GM12801 (cell line): ENCODE measurements around the gene CDCA8.

Source experiments
- TF ChIP-seq, protein P1 (sequence below): IDR thresholded peaks from one replicate; pipeline ENCODE4 v1.5.1; 2011; ENCODE audit warnings: control low read depth; ENCODE audit not compliant: insufficient read length; ENCODE audit errors: extremely low read depth

The CDCA8 gene

DNA sequence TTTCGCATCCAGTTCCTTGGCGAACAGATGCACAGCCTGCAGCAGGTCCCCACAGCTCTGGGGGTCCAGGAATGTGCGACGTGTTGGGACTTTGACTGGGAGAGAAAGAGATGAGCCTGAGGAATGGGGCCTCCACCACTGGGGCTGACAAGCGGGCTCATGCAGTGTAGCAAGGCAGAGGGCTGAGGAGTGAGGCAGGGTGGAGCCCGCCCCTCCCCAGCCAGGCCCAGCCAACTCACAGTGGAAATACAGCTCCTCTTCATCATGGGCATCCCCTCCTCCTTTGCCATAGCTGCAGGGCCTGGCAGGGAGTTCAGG, 30.7 kb downstream of the CDCA8 start:
- TF ChIP-seq, protein P1, sequence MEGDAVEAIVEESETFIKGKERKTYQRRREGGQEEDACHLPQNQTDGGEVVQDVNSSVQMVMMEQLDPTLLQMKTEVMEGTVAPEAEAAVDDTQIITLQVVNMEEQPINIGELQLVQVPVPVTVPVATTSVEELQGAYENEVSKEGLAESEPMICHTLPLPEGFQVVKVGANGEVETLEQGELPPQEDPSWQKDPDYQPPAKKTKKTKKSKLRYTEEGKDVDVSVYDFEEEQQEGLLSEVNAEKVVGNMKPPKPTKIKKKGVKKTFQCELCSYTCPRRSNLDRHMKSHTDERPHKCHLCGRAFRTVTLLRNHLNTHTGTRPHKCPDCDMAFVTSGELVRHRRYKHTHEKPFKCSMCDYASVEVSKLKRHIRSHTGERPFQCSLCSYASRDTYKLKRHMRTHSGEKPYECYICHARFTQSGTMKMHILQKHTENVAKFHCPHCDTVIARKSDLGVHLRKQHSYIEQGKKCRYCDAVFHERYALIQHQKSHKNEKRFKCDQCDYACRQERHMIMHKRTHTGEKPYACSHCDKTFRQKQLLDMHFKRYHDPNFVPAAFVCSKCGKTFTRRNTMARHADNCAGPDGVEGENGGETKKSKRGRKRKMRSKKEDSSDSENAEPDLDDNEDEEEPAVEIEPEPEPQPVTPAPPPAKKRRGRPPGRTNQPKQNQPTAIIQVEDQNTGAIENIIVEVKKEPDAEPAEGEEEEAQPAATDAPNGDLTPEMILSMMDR, result no peak

DNA sequence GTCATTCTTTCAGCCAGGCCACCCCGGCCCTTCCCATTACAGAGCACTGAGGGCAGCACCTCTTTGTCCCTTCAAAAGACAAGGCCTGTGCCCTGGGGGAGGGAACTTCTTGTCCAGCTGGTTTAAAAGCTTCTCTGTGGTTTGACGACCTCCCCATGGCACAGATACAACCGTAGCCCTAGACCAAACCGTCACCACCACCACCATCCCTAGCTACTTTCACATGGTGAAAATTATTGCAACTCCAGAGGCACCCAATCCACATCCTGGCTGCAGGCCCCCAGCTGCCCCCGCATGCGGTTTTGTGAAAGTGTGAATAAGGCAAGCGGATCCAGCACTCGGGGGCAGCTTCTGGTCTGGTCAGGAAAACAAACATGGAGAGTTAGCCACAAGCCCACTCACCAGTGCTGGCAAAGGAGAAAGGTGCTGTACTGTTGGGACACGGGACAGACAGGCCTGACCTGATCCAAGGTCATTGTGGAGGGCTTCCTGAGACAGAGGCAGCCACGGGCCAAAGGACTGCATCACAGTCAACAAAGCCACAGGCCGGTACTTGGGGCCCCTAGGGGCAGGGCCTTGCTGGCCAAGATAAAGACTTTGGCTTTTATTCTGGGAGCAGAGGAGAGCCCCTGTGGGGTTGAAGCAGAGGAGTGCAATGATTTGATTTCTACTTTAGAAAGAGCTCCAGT, 31.2 kb downstream of the CDCA8 start:
- TF ChIP-seq, protein P1, result no peak

DNA sequence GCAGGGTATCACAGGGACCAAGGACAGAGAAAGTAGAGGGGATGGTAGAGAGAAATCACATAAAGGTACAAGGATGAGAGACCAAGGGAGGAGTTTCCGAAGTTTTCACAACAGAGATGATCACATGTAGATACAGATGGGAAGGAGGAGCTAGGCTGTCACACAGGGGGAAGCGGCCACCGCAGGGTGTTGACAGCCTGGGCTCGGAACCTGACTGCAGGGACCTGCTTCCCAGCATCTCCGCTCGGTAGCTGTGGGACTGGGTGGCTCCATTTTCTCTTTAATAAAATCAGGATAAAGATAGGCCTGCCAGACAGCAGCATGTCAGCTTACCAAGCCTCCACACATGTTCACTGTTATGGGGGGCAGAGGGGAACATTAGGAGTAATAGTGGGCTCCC, 32.3 kb downstream of the CDCA8 start:
- TF ChIP-seq, protein P1, result no peak

DNA sequence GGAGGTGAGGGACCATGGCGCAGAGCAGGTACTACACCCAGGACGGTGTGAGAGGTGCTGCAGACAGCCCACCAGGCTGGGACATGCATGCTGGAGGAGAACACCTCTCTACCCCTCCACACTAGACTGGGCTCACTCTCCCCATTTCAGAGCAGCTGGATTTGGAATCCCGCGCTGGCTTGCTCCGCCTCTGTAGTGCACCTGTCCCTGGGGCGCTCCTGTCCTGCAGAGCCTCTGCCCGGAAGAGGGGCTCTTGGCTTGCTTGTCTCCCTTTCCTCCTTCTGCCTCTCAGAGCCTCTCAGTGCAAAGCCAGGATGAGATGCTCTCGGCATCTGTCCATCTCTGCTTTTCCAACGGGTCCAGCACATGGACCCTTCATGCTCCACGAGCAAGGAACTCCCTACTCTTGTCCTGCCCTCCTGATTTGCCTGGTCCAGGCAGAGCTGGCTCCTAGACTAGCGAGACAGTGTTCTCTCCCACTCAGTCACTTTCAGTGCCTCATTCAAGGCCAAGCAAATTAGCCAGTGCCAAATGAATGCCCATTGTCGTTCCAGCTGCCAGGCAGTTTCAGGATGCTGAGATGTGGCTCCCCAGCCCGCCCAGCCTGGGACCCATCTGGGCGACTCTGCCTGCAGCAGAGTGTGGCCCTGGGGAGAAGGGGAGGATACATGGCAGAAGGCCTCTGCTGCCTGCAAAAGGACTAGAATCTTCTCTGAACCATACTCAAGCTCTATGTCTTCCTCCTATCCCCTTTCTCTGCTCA, 33.7 kb downstream of the CDCA8 start:
- TF ChIP-seq, protein P1, result no peak

DNA sequence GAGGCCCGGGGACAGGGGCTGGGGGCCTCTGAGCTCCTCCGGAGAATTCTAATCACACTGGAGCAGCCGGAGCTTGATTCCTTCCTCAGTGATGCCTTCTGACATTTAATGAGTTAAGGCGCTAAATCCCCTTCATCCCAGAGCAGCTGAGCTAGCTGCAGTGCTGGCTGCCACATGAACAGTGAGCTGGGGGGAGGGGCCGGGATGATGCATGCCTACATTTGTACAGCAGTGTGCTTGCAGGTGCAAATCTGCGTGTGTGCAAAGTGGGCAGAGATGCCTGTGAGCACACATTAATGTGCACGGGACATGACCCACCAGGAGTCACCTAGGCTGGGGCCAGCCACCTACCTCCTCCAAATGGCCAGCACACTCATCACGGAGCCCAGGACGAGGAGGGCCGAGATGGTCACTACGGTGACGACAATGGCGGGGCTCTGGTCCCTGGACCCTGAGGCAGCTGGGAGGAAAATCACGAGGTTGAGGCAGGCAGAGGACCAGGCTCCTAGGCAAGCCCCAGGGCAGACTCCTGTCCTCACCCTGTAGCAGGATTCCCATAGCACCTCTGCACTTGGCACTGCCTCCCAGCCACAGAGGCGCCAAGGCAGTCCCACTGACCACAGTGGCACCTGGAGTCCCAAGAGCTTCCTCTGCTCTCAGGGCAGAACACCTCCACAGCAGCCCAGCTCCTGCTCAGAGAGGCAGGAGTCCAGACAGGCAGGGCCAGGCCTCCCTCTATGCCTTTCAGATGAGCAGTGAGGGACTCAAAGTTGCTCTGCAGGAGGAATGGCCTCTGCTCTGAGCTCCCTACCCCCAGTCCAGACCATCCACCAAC, 34.7 kb downstream of the CDCA8 start:
- TF ChIP-seq, protein P1, result no peak

DNA sequence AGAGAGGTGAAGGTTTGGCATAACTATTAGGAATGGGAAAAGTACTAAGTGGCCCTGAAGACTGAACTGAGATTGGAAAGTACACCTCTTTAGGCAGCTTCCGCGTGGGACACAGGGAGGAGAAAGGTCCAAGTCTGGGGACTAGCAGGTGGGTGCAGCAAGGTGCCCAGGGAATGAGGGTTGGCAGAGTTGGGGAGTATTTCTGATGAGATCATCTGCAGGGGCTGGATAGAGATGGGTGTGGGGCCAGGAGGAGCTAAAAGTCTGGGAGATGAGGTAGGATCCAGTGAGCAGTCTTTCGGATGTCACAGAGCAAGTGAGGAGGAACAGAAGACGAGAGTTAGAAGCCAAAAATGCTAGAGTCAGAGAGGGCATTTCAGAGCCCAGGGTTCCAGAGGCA, 36.1 kb downstream of the CDCA8 start:
- TF ChIP-seq, protein P1, result no peak

DNA sequence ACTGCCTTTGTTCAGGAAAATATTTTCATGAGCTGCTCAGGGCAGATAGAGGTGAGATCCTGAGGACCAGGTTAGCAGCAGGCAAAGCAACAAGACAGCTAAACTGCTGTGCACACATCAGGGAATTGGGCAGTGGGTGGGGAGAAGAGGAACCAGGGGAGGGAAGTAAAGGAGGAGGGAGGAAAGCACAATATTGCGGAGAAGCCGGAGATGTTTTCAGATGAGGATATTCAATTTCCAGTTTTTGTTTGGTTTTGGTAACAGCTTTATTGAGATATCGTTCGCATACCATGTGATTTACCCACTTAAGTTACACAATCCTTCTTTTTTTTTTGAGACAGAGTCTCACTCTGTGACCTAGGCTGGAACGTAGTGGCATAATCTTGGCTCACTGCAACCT, 38.1 kb downstream of the CDCA8 start:
- TF ChIP-seq, protein P1, result no peak
